Cardiac muscle cell (in vitro differentiated cells and primary cell): ENCODE data around the gene THSD7A. TPM values are rescaled to one million over a fixed set of nuclear protein-coding genes. Genes with fewer than 3 reads are reported as not detected.
A peak's percentile ranks its signal among the peaks of the same experiment; 100 is the strongest.

Experiments used
- DNase-seq, 2 donors: peaks; one replicate each; pipeline versions ENCODE4 v3.0.0 to v3.0.0-alpha.2; 2010 to 2017; ENCODE audit warnings: low read depth in 1 of 2, low spot score in 1 of 2
- H3K27ac ChIP-seq: fragments of 200-600 bp; sonication (generic); 2 replicates; pipeline ENCODE4 v1.5.1; 2016
- H3K27me3 ChIP-seq: fragments of 200-600 bp; sonication (generic); 2 replicates; pipeline ENCODE4 v1.6.0; 2016; ENCODE audit warnings: control low read depth
- H3K36me3 ChIP-seq: fragments of 200-600 bp; sonication (generic); 2 replicates; pipeline ENCODE4 v1.5.1; 2016; ENCODE audit warnings: control low read depth
- H3K4me1 ChIP-seq: fragments of 200-600 bp; sonication (generic); 2 replicates; pipeline ENCODE4 v1.8.1; 2017; ENCODE audit warnings: low read depth, mild to moderate bottlenecking, mixed run types
- H3K4me3 ChIP-seq: fragments of 200-600 bp; sonication (generic); 2 replicates; pipeline ENCODE4 v1.5.1; 2016; ENCODE audit warnings: mild to moderate bottlenecking
- H3K9me3 ChIP-seq: fragments of 200-600 bp; sonication (generic); 2 replicates; pipeline ENCODE4 v1.5.1; 2017; ENCODE audit warnings: low read depth, mild to moderate bottlenecking, control low read depth
- polyA plus RNA-seq: library from polyadenylated mRNA; unstranded; fragments of >200 nt; fragmentation: Nextera tagmentation; extraction: Ambion mirVana; gene quantifications from 2 replicates; pipeline ENCODE4 v1.2.1, GENCODE V29; 2016
- total RNA-seq: library from RNA; depleted of rRNA; stranded (reverse); fragments of >200 nt; gene quantifications from 2 replicates; pipeline ENCODE4 v1.2.3, GENCODE V29; 2016
- TF ChIP-seq, protein P1 (sequence below): IDR thresholded peaks from 2 replicates; pipeline ENCODE4 v1.5.1; 2012; ENCODE audit warnings: low read depth, mild to moderate bottlenecking, low read length

THSD7A gene
- total and polyA plus RNA-seq, 2 experiments from 2014 or later, result 1.5 to 3.7 TPM

DNA sequence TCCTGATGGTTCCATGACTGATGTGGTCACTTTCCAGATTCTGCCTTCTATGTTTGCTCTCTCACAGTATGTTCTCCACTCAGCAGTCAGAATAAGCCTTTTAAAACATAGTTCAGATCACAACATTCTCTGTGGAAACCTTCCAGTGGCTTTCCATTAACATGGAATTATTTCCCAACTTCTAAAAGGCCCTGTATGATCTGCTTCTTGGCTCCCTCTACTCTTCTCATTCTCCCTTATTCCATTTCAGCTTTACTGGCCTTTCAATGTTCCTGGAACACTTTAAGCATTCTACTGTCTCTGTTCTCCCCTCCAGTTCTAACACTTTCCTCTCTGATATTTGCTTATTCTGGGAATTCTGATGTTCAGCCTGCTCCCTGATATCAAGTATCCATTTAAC is 325.6 kb downstream of the THSD7A start:
- DNase-seq, result no peak
- no peaks in the 10 kb centered on the region for H3K36me3 ChIP-seq
- TF ChIP-seq, protein P1, sequence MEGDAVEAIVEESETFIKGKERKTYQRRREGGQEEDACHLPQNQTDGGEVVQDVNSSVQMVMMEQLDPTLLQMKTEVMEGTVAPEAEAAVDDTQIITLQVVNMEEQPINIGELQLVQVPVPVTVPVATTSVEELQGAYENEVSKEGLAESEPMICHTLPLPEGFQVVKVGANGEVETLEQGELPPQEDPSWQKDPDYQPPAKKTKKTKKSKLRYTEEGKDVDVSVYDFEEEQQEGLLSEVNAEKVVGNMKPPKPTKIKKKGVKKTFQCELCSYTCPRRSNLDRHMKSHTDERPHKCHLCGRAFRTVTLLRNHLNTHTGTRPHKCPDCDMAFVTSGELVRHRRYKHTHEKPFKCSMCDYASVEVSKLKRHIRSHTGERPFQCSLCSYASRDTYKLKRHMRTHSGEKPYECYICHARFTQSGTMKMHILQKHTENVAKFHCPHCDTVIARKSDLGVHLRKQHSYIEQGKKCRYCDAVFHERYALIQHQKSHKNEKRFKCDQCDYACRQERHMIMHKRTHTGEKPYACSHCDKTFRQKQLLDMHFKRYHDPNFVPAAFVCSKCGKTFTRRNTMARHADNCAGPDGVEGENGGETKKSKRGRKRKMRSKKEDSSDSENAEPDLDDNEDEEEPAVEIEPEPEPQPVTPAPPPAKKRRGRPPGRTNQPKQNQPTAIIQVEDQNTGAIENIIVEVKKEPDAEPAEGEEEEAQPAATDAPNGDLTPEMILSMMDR, result no peak
- H3K27ac ChIP-seq, result no peak overlapping the region
- H3K9me3 ChIP-seq, result no peaks in the 10 kb centered on the region
- H3K4me1 ChIP-seq, result no peaks in the 10 kb centered on the region
- H3K4me3 ChIP-seq, result no peak overlapping the region
- H3K27me3 ChIP-seq, result no peaks in the 10 kb centered on the region

DNA sequence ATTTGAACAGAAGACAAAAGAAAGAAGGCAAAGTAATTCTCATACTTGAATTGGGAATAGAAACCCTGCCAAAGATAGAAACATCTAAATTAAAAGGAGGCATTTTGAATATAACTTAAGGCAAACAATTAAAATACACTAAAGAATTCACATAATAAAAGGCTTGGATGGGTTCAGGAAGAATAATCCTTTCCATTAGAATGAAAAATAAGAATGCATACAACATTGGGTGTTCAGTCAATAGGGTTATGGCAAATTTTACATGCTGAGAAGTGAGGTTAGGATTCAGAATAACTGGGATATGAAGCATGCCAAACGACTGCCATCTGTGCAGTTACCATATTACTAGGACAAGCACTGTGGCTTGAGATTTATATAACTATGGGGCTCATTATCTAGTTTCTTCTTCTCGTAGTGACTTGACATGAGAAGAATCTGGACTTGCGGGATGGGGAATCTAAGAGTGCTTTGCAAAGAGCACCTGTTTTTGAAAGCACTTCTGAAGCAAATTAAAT is 326.5 kb downstream of the THSD7A start:
- Histone ChIP-seq H3K27me3 (no peaks in the 10 kb centered on the region), H3K9me3 (no peaks in the 10 kb centered on the region), H3K27ac (no peak overlapping the region), H3K36me3 (no peaks in the 10 kb centered on the region), H3K4me3 (no peak overlapping the region), H3K4me1 (no peaks in the 10 kb centered on the region)
- no peak for DNase-seq
- TF ChIP-seq, protein P1, result no peak

DNA sequence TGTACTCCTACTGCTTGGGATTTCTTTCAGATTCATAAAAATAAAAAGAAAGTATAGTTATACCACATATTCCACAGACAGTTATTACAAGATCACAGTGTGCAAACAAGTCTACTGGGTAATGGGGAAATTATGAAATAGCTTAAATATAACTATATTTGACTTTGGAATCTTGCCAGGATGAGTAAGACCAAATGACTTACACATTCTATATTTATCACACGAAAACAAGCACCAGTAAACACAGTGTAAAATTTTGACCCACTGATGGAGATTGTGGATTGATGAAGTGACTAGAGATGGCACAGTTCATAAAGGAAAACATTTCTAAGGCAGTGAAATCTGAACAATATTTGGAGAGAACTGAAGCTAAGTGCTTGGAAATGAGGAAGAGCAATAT is 339.7 kb downstream of the THSD7A start:
- Histone ChIP-seq H3K36me3 (no peaks in the 10 kb centered on the region), H3K27me3 (no peaks in the 10 kb centered on the region), H3K4me1 (no peaks in the 10 kb centered on the region), H3K9me3 (no peaks in the 10 kb centered on the region), H3K27ac (no peak overlapping the region), H3K4me3 (no peak overlapping the region)
- TF ChIP-seq, protein P1, result no peak
- DNase-seq, result peak in 1 of 2 donors; percentile 44

DNA sequence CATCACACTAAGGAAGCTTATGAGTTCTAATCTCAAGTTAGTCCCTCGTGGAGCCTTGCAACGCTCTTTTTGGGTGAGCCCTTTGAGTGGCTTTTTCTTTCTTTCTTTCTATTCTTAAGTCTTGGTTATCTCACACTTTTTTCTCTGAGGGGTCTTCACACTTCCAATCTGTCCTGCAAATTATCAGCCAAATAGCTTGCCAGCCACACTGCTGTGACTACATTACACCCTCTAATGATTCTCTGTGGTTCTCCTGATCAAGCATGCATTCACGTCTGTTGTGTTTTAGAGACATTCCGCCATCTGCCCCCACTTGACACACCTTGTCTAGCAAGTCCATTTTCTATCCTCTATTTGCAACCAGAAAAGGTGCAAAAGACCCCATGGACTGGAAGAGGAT is 340.2 kb downstream of the THSD7A start:
- Histone ChIP-seq H3K9me3 (no peaks in the 10 kb centered on the region), H3K4me1 (no peaks in the 10 kb centered on the region), H3K27me3 (no peaks in the 10 kb centered on the region), H3K4me3 (no peak overlapping the region), H3K36me3 (no peaks in the 10 kb centered on the region), H3K27ac (no peak overlapping the region)
- DNase-seq, result no peak
- TF ChIP-seq, protein P1, result no peak

DNA sequence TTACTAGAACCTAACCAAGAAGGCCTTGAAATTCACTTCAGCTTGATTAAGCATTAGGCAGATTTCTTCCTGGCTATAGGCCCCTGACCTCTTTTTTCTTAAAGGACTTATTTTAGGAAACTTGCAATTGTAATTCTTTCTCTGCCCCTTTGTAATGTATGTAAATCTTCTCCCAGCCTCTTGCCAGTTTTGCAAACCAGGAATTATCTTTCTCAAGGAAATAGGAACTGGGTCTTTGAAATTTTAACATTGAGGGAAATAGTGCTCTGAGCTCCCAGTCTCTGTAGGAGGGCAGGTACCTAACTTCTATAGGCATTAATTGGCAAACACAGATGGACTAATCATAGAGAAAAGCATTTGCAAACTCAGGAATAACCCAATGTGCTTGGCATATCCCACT is 342.7 kb downstream of the THSD7A start:
- no peak overlapping the region for H3K4me3 ChIP-seq
- DNase-seq, result no peak
- TF ChIP-seq, protein P1, result no peak
- H3K9me3 ChIP-seq, result no peaks in the 10 kb centered on the region
- H3K36me3 ChIP-seq, result no peaks in the 10 kb centered on the region
- H3K27ac ChIP-seq, result no peak overlapping the region
- H3K4me1 ChIP-seq, result no peaks in the 10 kb centered on the region
- H3K27me3 ChIP-seq, result no peaks in the 10 kb centered on the region

DNA sequence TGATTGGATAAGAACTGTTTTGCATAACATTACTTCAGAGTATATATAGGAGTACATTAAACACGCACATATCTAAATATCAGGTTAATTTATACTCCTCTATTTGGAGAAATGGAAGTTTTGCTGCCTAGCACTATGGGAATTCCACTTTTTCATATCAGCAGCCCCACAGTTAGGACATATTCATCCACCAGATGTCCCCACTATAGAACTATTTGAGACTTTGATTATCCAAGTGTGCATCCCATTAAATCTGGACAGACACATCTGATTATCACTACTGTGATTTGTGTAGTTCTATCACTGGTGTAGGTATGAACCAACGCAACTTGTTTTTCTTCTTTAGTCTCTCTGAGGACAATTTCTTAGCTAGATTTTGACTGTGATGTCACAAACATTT is 345.7 kb downstream of the THSD7A start:
- TF ChIP-seq, protein P1, result peak; percentile 4
- DNase-seq, result peak in 1 of 2 donors; percentile 10
- no peaks in the 10 kb centered on the region for H3K27me3 ChIP-seq

More for the DNA sequence above, 345.7 kb downstream of the THSD7A start:
- Histone ChIP-seq H3K27ac (no peak overlapping the region), H3K9me3 (no peaks in the 10 kb centered on the region), H3K36me3 (no peaks in the 10 kb centered on the region), H3K4me3 (no peak overlapping the region), H3K4me1 (no peaks in the 10 kb centered on the region)
